ENCODE results near the gene PDE4D.

Gene PDE4D

GRCh38 chr5:59542306-59542705 is 351.2 kb downstream of the PDE4D start:
- DNase-seq = no peak

GRCh38 chr5:59540366-59540765 is 353.2 kb downstream of the PDE4D start:
- DNase-seq = no peak

- no peak for DNase-seq
Observed at GRCh38 chr5:59538750-59539121, 354.8 kb downstream of the PDE4D start.

GRCh38 chr5:59537961-59538749 is 355.4 kb downstream of the PDE4D start:
- DNase-seq = no peak

GRCh38 chr5:59536875-59537274 is 356.7 kb downstream of the PDE4D start:
- no peak for DNase-seq

GRCh38 chr5:59535561-59535960 is 358.0 kb downstream of the PDE4D start:
- DNase-seq = no peak

- no peak for DNase-seq
Observed at GRCh38 chr5:59533730-59534108, 359.8 kb downstream of the PDE4D start.

- no peak for DNase-seq
Observed at GRCh38 chr5:59532979-59533729, 360.4 kb downstream of the PDE4D start.

GRCh38 chr5:59529239-59529638 is 364.3 kb downstream of the PDE4D start:
- no peak for DNase-seq

GRCh38 chr5:59528202-59528862 is 365.2 kb downstream of the PDE4D start:
- DNase-seq = no peak

GRCh38 chr5:59525957-59526356 is 367.6 kb downstream of the PDE4D start:
- no peak for DNase-seq

GRCh38 chr5:59525311-59525710 is 368.2 kb downstream of the PDE4D start:
- DNase-seq = no peak

- DNase-seq = no peak
Observed at GRCh38 chr5:59522201-59522831, 371.2 kb downstream of the PDE4D start.

- no peak for DNase-seq
Observed at GRCh38 chr5:59521476-59521875, 372.1 kb downstream of the PDE4D start.

- DNase-seq = no peak
Observed at GRCh38 chr5:59519338-59519737, 374.2 kb downstream of the PDE4D start.

GRCh38 chr5:59517926-59518585 is 375.5 kb downstream of the PDE4D start:
- DNase-seq = no peak

GRCh38 chr5:59516161-59516560 is 377.4 kb downstream of the PDE4D start:
- no peak for DNase-seq

GRCh38 chr5:59506285-59506877 is 387.1 kb downstream of the PDE4D start:
- DNase-seq = no peak

- no peak for DNase-seq
Observed at GRCh38 chr5:59504043-59504442, 389.5 kb downstream of the PDE4D start.

GRCh38 chr5:59503220-59503619 is 390.3 kb downstream of the PDE4D start:
- no peak for DNase-seq

GRCh38 chr5:59501316-59501715 is 392.2 kb downstream of the PDE4D start:
- no peak for DNase-seq

- no peak for DNase-seq
Observed at GRCh38 chr5:59500014-59500413, 393.5 kb downstream of the PDE4D start.

Data from CD4-positive, alpha-beta T cell treated with Interferon gamma for 1 hour (primary cell).